Ascending aorta (tissue), 2 donors: ENCODE data around the gene SALL3. TPM values are rescaled to one million over a fixed set of nuclear protein-coding genes. Genes with fewer than 3 reads are reported as not detected.

Source experiments
- DNase-seq, 2 donors: peaks; one replicate each; pipeline ENCODE4 v3.0.0-alpha.2; 2019; ENCODE audit warnings: low spot score in 2 of 2
- H3K27ac ChIP-seq, 2 donors: fragments of 200-600 bp; sonication (generic); one replicate each; pipeline ENCODE4 v1.5.1; 2016 to 2017; ENCODE audit warnings: mild to moderate bottlenecking in 1 of 2
- H3K27me3 ChIP-seq: fragments of 200-600 bp; sonication (generic); one replicate; pipeline ENCODE4 v1.5.1; 2017
- H3K36me3 ChIP-seq, 2 donors: fragments of 200-600 bp; sonication (generic); one replicate each; pipeline ENCODE4 v1.5.1; 2016
- H3K4me1 ChIP-seq, 2 donors: fragments of 200-600 bp; sonication (generic); one replicate each; pipeline ENCODE4 v1.5.1; 2016 to 2017; ENCODE audit warnings: mild to moderate bottlenecking in 1 of 2
- H3K4me3 ChIP-seq, 2 donors: fragments of 200-600 bp; sonication (generic); one replicate each; pipeline ENCODE4 v1.5.1; 2016 to 2017; ENCODE audit warnings: mild to moderate bottlenecking in 1 of 2
- H3K9me3 ChIP-seq, 2 donors: fragments of 200-600 bp; sonication (generic); one replicate each; pipeline ENCODE4 v1.5.1; 2016
- CTCF ChIP-seq, 3 experiments: fragments of 200-600 bp in 2 of 3; fragments of 450-650 bp in 1 of 3; sonication (generic) in 2 of 3; IDR thresholded peaks; one replicate each; pipeline ENCODE4 v1.5.1; 2016 to 2019; ENCODE audit warnings: antibody characterized with exemption in 3 of 3, mild to moderate bottlenecking in 1 of 3, moderate library complexity in 1 of 3
- intact Hi-C: fragments of 100-400 bp; cut with DNase I; formaldehyde crosslinking; loops from one replicate; pipeline ENCODE4 v1.15.1; 2023
- total RNA-seq: library from RNA; depleted of rRNA; stranded (reverse); fragments of >200 nt; gene quantifications from one replicate; pipeline ENCODE4 v1.1.0, GENCODE V29; 2016

Gene SALL3
- total RNA-seq, 1 donor from 2014 or later: not detected

- intact Hi-C loops: no loop called here
- Histone ChIP-seq H3K36me3 (no peaks in the 10 kb centered on the region), H3K27me3 (peaks cover 16% of the 10 kb centered on the region), H3K4me3 (no peak overlapping the region), H3K9me3 (no peaks in the 10 kb centered on the region), H3K27ac (no peak overlapping the region), H3K4me1 (peaks cover 2 to 8% of the 10 kb centered on the region in 2 donors)
- TF ChIP-seq CTCF (IDR thresholded peaks at IDR 0.05): no peak
- no peak for DNase-seq
Observed at GRCh38 chr18:78983512-78983911, 3.9 kb downstream of the SALL3 start.

DNA sequence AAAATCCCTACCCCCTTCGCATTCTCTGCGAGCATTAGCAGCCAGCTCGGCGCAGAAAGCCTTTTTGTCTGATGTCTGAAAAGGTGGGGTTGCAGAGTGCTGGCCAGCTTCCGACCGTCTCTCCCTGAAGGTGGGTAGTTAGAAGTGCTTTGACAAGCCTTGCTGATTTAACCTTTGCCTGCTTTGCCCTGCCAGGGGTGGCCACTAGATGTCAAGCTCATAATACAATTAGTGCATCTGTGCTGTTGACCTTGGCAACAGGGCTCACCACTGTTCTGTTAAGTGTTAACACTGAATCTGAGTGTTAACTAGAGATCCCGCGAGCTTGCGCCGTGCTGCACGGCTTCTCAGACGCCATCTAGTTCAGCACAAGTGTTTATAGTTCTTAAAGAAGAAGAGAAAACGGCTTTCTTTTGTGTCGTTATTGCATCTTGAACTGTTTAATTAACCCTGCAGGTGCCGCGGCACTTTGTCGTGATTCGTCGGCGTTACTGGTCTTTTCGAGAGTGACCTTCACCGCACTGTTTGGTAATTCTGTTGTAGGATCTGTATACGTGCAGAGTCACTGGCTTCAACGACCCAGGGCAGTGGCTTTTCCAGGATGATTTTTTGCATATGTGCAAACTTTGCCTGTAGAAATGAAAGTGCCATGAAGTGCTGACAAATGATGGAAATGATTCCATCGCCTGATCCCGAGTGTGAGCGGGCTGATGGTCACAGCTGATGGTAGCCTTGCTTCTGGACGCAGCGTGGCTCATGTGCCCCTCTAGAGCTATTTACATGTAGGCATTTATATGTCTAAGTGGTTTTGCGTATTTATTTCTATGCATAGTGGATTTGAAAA lies 5.5 kb downstream of the SALL3 start:
- Histone ChIP-seq H3K27ac (no peak overlapping the region), H3K36me3 (no peaks in the 10 kb centered on the region), H3K4me1 (peaks cover 2 to 7% of the 10 kb centered on the region in 2 donors), H3K4me3 (no peak overlapping the region), H3K9me3 (no peaks in the 10 kb centered on the region), H3K27me3 (peaks cover 16% of the 10 kb centered on the region)
- intact Hi-C loops: no loop called here
- DNase-seq: no peak
- TF ChIP-seq CTCF (IDR thresholded peaks at IDR 0.05): no peak

- Histone ChIP-seq H3K27me3 (peaks cover 7% of the 10 kb centered on the region), H3K36me3 (no peaks in the 10 kb centered on the region), H3K4me1 (no peaks in the 10 kb centered on the region), H3K9me3 (no peaks in the 10 kb centered on the region), H3K4me3 (no peak overlapping the region), H3K27ac (no peak overlapping the region)
- peak in 1 of 3 experiments; percentile 37 for TF ChIP-seq CTCF (IDR thresholded peaks at IDR 0.05)
- intact Hi-C loops: no loop called here
- no peak for DNase-seq
Observed at GRCh38 chr18:78986018-78986481, 6.4 kb downstream of the SALL3 start.

GRCh38 chr18:78991446-78991845 lies 11.8 kb downstream of the SALL3 start:
- Histone ChIP-seq H3K36me3 (no peaks in the 10 kb centered on the region), H3K4me1 (no peaks in the 10 kb centered on the region), H3K27ac (no peak overlapping the region), H3K9me3 (no peaks in the 10 kb centered on the region), H3K4me3 (no peak overlapping the region), H3K27me3 (no peaks in the 10 kb centered on the region)
- intact Hi-C loops: no loop called here
- no peak for TF ChIP-seq CTCF (IDR thresholded peaks at IDR 0.05)
- no peak for DNase-seq

DNA sequence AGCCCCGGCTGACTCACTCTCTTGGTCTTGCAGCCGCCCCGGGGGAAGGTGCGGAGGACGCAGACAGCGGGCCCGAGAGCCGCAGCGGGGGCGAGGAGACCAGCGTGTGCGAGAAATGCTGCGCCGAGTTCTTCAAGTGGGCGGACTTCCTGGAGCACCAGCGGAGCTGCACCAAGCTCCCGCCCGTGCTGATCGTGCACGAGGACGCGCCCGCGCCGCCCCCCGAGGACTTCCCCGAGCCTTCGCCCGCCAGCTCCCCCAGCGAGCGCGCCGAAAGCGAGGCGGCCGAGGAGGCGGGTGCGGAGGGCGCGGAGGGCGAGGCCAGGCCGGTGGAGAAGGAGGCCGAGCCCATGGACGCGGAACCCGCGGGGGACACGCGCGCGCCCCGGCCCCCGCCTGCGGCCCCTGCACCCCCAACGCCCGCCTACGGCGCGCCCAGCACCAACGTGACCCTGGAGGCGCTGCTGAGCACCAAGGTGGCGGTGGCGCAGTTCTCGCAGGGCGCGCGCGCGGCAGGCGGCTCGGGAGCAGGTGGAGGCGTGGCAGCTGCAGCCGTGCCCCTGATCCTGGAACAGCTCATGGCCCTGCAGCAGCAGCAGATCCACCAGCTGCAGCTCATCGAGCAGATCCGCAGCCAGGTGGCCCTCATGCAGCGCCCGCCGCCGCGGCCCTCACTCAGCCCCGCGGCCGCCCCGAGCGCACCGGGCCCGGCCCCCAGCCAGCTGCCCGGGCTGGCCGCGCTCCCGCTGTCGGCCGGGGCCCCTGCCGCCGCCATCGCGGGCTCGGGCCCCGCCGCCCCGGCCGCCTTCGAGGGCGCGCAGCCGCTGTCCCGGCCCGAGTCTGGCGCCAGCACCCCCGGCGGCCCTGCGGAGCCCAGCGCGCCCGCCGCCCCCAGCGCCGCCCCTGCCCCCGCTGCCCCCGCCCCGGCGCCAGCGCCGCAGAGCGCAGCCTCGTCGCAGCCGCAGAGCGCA lies 12.7 kb downstream of the SALL3 start:
- no peaks in the 10 kb centered on the region for H3K9me3 ChIP-seq
- no peaks in the 10 kb centered on the region for H3K4me1 ChIP-seq
- TF ChIP-seq CTCF (IDR thresholded peaks at IDR 0.05): no peak
- H3K4me3 ChIP-seq: no peak overlapping the region
- H3K27ac ChIP-seq: no peak overlapping the region
- intact Hi-C loops: no loop called here
- no peaks in the 10 kb centered on the region for H3K27me3 ChIP-seq
- H3K36me3 ChIP-seq: no peaks in the 10 kb centered on the region
- no peak for DNase-seq
